Measurements from ENCODE around the gene B3GLCT.

DNA sequence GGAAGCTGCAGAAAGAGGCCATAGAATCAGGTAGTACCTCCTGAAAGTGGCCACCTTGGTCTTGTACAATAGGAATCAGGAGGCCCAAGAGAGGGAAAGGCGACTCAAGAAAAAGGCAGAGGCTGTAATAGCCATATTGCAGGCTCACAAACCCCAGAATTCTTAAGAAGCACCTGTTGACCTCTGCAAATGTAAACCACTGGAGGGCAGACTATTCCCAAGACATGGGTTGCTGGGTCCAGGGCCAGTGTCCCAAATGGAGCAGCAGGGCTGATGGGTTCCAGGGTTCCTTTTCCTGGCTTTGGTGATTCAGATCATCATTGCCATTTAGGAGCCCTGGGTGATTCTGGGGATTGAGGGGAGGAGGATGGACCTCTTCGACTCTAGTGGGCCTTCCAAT is 167.6 kb downstream of the B3GLCT start:
- no peak for TF ChIP-seq EZH2 (IDR thresholded peaks at IDR 0.05; ENCODE audit: borderline replicate concordance, insufficient read depth, low read length, poor library complexity, severe bottlenecking)
- TF ChIP-seq CTCF (IDR thresholded peaks at IDR 0.05; ENCODE audit: poor library complexity, severe bottlenecking) = no peak
- no peak for TF ChIP-seq TAF1 (IDR thresholded peaks at IDR 0.05; ENCODE audit: low read depth)
- TF ChIP-seq SMC3 (conservative IDR thresholded peaks at IDR 0.05; ENCODE audit: poor library complexity) = no peak
- no peak for TF ChIP-seq POLR2AphosphoS5 (IDR thresholded peaks at IDR 0.05)
- TF ChIP-seq, protein P1, sequence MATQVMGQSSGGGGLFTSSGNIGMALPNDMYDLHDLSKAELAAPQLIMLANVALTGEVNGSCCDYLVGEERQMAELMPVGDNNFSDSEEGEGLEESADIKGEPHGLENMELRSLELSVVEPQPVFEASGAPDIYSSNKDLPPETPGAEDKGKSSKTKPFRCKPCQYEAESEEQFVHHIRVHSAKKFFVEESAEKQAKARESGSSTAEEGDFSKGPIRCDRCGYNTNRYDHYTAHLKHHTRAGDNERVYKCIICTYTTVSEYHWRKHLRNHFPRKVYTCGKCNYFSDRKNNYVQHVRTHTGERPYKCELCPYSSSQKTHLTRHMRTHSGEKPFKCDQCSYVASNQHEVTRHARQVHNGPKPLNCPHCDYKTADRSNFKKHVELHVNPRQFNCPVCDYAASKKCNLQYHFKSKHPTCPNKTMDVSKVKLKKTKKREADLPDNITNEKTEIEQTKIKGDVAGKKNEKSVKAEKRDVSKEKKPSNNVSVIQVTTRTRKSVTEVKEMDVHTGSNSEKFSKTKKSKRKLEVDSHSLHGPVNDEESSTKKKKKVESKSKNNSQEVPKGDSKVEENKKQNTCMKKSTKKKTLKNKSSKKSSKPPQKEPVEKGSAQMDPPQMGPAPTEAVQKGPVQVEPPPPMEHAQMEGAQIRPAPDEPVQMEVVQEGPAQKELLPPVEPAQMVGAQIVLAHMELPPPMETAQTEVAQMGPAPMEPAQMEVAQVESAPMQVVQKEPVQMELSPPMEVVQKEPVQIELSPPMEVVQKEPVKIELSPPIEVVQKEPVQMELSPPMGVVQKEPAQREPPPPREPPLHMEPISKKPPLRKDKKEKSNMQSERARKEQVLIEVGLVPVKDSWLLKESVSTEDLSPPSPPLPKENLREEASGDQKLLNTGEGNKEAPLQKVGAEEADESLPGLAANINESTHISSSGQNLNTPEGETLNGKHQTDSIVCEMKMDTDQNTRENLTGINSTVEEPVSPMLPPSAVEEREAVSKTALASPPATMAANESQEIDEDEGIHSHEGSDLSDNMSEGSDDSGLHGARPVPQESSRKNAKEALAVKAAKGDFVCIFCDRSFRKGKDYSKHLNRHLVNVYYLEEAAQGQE (IDR thresholded peaks at IDR 0.05; ENCODE audit: borderline replicate concordance) = no peak
